ENCODE measurements around the gene TRMT2A.

Gene TRMT2A

GRCh38 chr22:20115691-20116375 is 1.2 kb downstream of the TRMT2A start, which contains the start of gene RANBP1:
Gene RANBP1 (plus strand): TSS chr22:20116104. CDS start chr22:20116185, 81 bp downstream.
- no peak for DNase-seq

DNA sequence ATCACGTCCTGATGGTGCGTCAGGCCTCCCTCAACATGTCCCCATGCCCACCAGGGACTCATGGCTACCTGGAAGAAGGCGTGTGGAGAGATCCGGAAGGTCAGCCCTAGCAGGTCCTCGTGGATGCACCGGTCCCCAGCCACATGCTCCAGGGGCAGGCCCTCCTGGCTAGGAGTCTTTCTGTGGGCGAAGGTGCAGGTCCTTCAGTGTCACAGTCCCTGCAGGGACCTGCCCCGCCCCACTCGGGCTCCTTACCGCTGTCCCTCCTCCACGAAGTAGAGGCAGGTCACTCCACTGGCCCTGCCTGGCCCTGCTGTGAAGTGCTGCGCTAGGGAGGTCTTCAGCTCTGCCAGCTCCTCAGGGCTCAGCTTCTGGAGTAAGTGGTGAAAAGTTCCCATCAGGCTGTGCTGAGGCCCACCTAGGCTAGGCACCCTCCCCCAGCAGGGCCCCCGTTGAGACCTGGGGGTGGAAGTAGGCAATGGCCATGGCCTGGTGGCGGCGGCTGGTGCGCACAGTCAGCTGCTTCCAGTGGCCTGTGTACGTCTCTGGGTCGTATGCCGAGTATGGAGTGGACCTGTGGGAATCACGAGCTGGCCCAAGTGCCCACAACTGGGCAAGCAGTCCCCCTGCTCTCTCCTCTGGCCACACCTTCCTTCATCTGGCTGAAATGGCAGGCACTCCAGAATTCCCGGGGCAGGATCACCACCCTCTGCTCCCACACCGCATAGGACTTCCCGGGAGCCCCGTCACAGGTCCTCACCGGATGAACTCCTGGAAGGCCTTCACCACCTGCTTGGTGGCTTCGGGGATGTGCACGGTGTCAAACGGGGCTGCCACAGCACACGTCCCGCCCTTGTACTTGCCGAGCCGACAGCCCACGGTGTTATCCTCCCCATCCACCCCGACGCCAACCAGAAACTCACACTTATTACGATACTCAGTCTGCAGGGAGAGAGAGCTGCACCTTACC is 2.2 kb downstream of the TRMT2A start:
- DNase-seq: no peak

DNA sequence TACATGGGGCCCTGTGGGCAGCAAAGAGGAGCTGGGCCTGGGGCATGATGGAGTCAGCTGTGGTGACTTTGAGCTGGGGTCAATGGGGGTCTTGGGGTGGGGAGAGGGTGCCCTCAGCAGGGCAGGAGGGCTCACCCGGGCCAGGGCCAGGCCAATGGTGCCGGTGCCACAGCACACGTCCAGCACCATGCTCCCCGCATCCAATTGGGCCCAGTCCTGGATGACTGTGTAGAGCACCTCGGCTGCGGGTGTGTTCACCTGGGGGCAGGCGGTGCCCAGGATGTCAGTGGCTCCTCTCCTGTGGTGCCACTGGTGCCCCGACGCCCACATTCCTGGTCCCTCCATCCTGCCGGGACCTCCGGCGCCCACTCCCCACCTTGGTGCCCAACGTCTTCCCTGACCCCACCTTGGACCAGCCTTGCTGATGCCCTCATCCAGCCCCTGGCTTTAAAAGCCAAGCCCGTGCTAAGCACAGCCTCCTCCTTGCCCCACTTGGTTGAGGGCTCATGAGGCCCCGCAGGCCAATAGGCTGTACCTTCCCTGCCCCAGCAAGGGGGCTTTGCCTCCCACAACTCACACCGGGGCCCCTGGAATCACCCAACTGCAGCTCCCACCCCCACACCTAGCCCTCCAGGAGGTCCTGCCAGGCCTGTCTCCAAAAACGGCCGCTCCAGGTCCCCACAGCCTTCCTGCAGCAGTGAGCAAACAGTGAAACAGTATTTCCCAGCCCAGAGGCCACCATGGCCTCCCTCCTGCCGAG is 3.3 kb downstream of the TRMT2A start:
- DNase-seq: no peak

- DNase-seq: no peak
Observed at GRCh38 chr22:20112623-20113511, 4.2 kb downstream of the TRMT2A start.

- no peak for DNase-seq
Observed at GRCh38 chr22:20111689-20112622, 5.1 kb downstream of the TRMT2A start.

DNA sequence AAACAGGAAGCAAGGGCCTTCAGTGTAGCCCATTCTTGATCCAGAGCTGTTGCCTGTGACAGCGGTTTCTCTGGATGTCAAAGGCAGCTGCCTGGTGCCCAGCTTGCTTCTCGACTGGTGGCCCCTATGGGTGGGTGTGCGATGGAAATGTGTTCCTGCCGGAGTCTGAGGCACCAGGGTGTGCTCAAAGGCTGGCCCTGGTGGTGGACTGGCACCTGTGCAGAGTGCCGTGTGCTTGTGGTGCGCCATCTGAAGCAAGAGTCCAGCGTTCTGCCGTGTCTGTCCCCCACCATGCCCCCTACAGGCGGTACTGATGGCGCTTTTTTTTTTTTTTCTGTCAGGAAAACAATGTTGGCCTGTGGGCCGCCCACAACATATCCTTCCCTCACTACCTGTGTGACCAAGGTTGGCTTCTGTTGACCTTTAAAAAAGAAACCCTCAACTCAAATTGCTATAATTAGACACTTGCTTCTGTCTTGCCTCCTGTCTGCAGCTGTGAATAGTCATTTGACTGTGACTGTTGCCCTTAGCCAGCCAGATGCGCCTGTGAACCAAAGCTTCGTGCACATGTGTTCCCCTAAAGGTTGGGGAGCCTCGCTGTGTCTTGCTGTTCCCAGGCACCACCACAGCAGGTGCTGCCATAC is 5.9 kb downstream of the TRMT2A start:
- DNase-seq: peak; percentile 72

- no peak for DNase-seq
Observed at GRCh38 chr22:20110359-20110985, 6.6 kb downstream of the TRMT2A start.

GRCh38 chr22:20109411-20110358 is 7.3 kb downstream of the TRMT2A start:
- DNase-seq: no peak

DNA sequence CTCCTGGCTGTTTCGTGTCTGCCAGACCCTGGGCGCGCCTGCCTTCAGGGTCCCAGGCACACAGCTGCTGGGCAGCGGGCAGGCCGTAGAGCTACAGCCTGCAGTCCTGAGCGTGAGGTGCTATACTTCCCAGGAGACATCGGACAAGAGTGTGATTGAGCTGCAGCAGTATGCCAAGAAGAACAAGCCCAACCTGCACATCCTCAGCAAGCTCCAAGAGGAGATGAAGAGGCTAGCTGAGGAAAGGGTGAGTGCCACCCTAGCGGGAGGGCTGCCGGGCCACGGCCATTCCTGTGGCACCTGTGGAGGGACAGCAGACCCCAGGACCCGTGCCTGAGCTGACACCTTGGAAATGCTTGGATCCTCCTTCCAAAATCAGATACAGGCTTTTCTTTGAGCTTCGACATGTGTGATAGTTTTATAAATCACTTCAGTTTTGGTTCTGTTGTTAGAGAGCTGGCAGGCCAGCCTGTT is 8.2 kb downstream of the TRMT2A start:
- DNase-seq: no peak

DNA sequence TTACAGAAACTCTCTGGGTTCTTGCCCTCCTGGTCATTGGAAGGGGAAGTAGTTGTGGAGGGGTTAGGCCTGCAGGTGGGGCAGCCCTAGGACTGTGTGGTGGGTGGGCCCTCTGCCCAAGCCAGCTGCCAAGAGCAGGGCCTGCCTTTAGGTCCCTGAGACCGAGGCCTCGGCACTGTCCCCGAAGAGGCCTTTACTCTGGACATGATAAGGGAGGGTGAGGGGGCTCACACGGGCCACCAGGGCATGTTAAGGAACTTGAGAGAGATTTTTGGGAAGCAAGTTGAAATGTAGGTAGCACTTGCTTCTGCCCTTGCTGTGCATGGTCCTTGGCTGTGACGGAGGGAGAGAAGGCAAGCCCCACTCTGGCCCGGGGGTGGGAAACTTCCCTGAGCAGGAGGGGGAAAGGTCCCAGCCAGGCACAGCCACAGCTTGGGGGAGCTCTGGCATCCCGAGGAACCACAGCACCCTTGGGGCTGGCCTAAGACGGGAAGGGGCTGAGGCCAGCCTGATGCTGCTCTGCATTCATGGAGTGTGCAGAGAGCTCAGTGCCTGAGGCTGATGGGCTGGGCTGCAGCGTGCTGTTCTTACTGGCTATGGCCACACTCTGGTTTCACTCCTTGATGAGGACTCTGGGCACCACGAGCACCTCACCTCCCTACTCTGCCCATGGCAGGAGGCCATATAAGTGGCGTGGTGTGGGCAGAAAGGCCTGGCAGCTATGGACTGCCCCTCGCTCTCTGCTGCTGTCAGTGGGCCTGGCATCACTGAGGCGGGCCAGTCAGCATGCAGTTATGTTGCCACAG is 8.9 kb downstream of the TRMT2A start:
- no peak for DNase-seq

- DNase-seq: no peak
Observed at GRCh38 chr22:20107471-20107901, 9.5 kb downstream of the TRMT2A start.

GRCh38 chr22:20106849-20107237 is 10.2 kb downstream of the TRMT2A start:
- DNase-seq: no peak

GRCh38 chr22:20106205-20106848 is 10.7 kb downstream of the TRMT2A start:
- no peak for DNase-seq

DNA sequence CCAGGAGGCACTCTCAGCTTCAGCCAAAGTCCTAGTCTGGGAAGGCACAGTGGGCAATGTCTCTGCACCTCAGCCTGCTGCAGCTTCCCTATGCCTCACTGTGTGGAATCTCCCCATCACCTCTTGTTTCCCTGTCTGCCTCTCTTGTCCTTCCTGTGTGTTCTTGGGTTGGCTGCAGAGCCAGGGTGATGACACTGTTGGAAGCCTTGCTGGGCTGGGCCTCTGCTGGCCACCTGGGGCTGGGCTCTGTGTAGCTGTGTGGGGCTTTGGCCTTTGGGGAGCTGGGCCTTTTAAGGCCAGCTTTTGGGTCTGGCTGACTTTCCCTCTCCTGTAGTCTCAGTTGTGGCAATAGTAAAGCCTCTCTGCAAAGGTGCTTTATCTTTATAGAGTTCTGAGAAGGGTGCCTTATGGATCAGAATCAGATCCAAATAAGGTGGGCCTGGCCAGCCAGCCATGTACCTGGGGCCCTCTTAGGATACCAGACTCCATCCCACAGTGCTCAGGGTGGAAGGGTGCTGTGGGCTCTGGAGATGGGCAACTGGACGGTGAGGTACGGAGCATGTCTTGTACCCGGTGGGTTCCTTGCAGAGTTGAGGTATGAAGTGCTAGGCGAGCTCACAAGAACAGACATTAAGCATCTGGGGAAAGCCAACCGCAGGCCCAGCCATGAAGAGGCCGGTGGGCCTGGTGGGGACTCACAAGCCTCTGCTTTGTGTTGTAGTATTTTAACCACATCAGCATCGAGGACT is 11.4 kb downstream of the TRMT2A start:
- no peak for DNase-seq

GRCh38 chr22:20102203-20102780 is 14.7 kb downstream of the TRMT2A start:
- no peak for DNase-seq

DNA sequence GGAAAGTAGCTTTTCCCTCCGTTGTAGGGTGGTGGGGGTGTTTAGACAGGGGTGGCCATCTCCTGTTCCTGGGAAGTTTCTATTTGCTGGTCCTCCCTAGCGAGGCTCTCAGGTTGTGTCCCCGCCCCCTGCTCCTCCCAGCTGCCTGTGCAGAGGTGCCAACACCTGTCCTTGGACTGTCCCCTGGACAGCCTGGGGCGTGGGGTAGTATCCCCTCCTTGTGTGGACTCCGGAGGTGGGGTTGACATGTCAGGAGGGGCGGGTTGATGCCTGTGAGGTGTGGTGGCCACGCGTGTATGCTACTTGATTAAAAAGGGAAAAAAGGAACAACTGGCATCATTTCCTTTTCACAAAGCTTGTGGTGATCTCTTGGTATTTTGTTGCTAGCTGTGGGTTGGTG is 15.4 kb downstream of the TRMT2A start:
- no peak for DNase-seq

Data from islet precursor cell (in vitro differentiated cells).